ENCODE data around the gene ZIM2. TPM values are rescaled to one million over a fixed set of nuclear protein-coding genes. Genes with fewer than 3 reads are reported as not detected.

Gene ZIM2
- polyA plus RNA-seq, 1 donor (not counting 4 experiments of a cell fraction or from before 2014, with no cell fraction given), result not detected

- DNase-seq (ENCODE audit: low read depth, low spot score) (no peak), FAIRE-seq (no peak)
- H3K9ac ChIP-seq (ENCODE audit: control insufficient read depth, extremely low read depth, insufficient read depth, low read length), result no peak overlapping the region
- no peak overlapping the region for H3K4me3 ChIP-seq (ENCODE audit: control insufficient read depth in 2 of 3, extremely low read depth in 1 of 3, insufficient read depth in 2 of 3, low read depth in 1 of 3, low read length in 3 of 3)
- H2AFZ ChIP-seq (ENCODE audit: control insufficient read depth, low read length), result no peak overlapping the region
- H3K27me3 ChIP-seq (ENCODE audit: control insufficient read depth, extremely low read depth, insufficient read depth, low read length), result no peaks in the 10 kb centered on the region
- H4K20me1 ChIP-seq (ENCODE audit: control insufficient read depth, extremely low read depth, insufficient read depth, low read length), result no peaks in the 10 kb centered on the region
- no peaks in the 10 kb centered on the region for H3K9me3 ChIP-seq (ENCODE audit: control insufficient read depth, low read depth, low read length)
- TF ChIP-seq, protein P1, sequence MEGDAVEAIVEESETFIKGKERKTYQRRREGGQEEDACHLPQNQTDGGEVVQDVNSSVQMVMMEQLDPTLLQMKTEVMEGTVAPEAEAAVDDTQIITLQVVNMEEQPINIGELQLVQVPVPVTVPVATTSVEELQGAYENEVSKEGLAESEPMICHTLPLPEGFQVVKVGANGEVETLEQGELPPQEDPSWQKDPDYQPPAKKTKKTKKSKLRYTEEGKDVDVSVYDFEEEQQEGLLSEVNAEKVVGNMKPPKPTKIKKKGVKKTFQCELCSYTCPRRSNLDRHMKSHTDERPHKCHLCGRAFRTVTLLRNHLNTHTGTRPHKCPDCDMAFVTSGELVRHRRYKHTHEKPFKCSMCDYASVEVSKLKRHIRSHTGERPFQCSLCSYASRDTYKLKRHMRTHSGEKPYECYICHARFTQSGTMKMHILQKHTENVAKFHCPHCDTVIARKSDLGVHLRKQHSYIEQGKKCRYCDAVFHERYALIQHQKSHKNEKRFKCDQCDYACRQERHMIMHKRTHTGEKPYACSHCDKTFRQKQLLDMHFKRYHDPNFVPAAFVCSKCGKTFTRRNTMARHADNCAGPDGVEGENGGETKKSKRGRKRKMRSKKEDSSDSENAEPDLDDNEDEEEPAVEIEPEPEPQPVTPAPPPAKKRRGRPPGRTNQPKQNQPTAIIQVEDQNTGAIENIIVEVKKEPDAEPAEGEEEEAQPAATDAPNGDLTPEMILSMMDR (optimal IDR thresholded peaks at IDR 0.05 in 1 of 3, IDR thresholded peaks at IDR 0.05 in 1 of 3, conservative IDR thresholded peaks at IDR 0.05 in 1 of 3; ENCODE audit: extremely low read depth in 1 of 3, insufficient read depth in 2 of 3, low read length in 3 of 3), result no peak
- TF ChIP-seq EZH2 (IDR thresholded peaks at IDR 0.05; ENCODE audit: low read length), result no peak
- no peaks in the 10 kb centered on the region for H3K79me2 ChIP-seq (ENCODE audit: control insufficient read depth, insufficient read depth, low read length)
- dilution Hi-C loops (cut with MboI; ENCODE audit: extremely low pct_ligation_motif_present, low sequenced_read_pairs), result no loop called here
- H3K36me3 ChIP-seq (ENCODE audit: control insufficient read depth in 2 of 2, extremely low read depth in 1 of 2, insufficient read depth in 2 of 2, low read length in 2 of 2), result no peaks in the 10 kb centered on the region
- no peaks in the 10 kb centered on the region for H3K4me1 ChIP-seq (ENCODE audit: control insufficient read depth, extremely low read depth, insufficient read depth, low read length)
- H3K27ac ChIP-seq (ENCODE audit: control insufficient read depth, insufficient read depth, low read length), result no peak overlapping the region
- no peak overlapping the region for H3K4me2 ChIP-seq (ENCODE audit: control insufficient read depth, extremely low read depth, insufficient read depth, low read depth, low read length)
- H3K9me1 ChIP-seq (ENCODE audit: control insufficient read depth, extremely low read depth, insufficient read depth, low read length), result no peaks in the 10 kb centered on the region
These were observed 62.2 kb downstream of the ZIM2 start for GRCh38 chr19:56778351-56778750.

DNA sequence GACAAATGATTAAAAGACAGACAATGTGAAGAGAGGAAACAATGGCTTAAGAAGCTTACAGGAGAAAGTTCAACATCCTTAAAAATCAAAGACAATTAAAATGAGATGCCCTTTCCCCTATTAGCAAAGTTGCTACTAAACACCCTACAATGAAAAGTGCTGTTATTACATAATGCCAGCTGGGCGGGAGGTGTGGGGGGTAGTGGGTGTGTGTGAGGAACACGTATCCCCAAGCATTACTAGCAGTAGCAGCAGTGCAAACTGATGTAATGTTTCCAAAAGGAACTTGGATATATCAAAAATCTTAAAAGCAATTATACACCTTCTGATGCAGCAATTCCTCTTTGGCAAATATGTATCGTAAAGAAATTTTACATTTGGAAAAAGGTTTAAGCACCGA, 70.9 kb downstream of the ZIM2 start:
- Histone ChIP-seq H3K79me2 (ENCODE audit: control insufficient read depth, insufficient read depth, low read length) (no peaks in the 10 kb centered on the region), H3K27me3 (ENCODE audit: control insufficient read depth, extremely low read depth, insufficient read depth, low read length) (no peaks in the 10 kb centered on the region), H3K36me3 (ENCODE audit: control insufficient read depth in 2 of 2, extremely low read depth in 1 of 2, insufficient read depth in 2 of 2, low read length in 2 of 2) (no peaks in the 10 kb centered on the region), H3K9me1 (ENCODE audit: control insufficient read depth, extremely low read depth, insufficient read depth, low read length) (no peaks in the 10 kb centered on the region), H3K9ac (ENCODE audit: control insufficient read depth, extremely low read depth, insufficient read depth, low read length) (no peak overlapping the region), H3K4me2 (ENCODE audit: control insufficient read depth, extremely low read depth, insufficient read depth, low read depth, low read length) (no peak overlapping the region), H3K9me3 (ENCODE audit: control insufficient read depth, low read depth, low read length) (peaks cover 4% of the 10 kb centered on the region), H3K4me3 (ENCODE audit: control insufficient read depth in 2 of 3, extremely low read depth in 1 of 3, insufficient read depth in 2 of 3, low read depth in 1 of 3, low read length in 3 of 3) (no peak overlapping the region), H2AFZ (ENCODE audit: control insufficient read depth, low read length) (no peak overlapping the region), H4K20me1 (ENCODE audit: control insufficient read depth, extremely low read depth, insufficient read depth, low read length) (no peaks in the 10 kb centered on the region), H3K4me1 (ENCODE audit: control insufficient read depth, extremely low read depth, insufficient read depth, low read length) (no peaks in the 10 kb centered on the region), H3K27ac (ENCODE audit: control insufficient read depth, insufficient read depth, low read length) (no peak overlapping the region)
- DNase-seq (ENCODE audit: low read depth, low spot score) (no peak), FAIRE-seq (no peak)
- dilution Hi-C loops (cut with MboI; ENCODE audit: extremely low pct_ligation_motif_present, low sequenced_read_pairs), result no loop called here
- TF ChIP-seq, protein P1 (optimal IDR thresholded peaks at IDR 0.05 in 1 of 3, IDR thresholded peaks at IDR 0.05 in 1 of 3, conservative IDR thresholded peaks at IDR 0.05 in 1 of 3; ENCODE audit: extremely low read depth in 1 of 3, insufficient read depth in 2 of 3, low read length in 3 of 3), result no peak
- TF ChIP-seq EZH2 (IDR thresholded peaks at IDR 0.05; ENCODE audit: low read length), result no peak
